OCI-LY7 (cell line): Measurements from ENCODE around the gene TNFAIP3. TPM values are rescaled to one million over a fixed set of nuclear protein-coding genes. Genes with fewer than 3 reads are reported as not detected.

Experiments used
- BruUV-seq: library from RNA; stranded (reverse); fragments of 400-500 nt; replicated peaks from 2 replicates; lab custom pipeline; 2021; lab: Mats Ljungman, UMichigan
- CTCF ChIA-PET: fragments of 300-600 bp; sonication (Branson Sonifier 250); formaldehyde crosslinking; loops from one replicate; lab custom pipeline; 2022; ENCODE audit warnings: antibody characterized with exemption; ENCODE audit not compliant: unreplicated experiment; lab: Charles Lee
- POLR2A ChIA-PET: fragments of 300-600 bp; sonication (Branson Sonifier 250); formaldehyde crosslinking; loops from one replicate; lab custom pipeline; 2022; ENCODE audit warnings: antibody characterized with exemption; lab: Charles Lee
- DNase-seq: peaks from one replicate; pipeline ENCODE4 v3.0.0-alpha.2; 2015; ENCODE audit warnings: low spot score
- H2AFZ ChIP-seq: fragments of 200-600 bp; sonication (generic), shearing (Covaris generic); 2 replicates; pipeline ENCODE4 v1.6.1; 2014; ENCODE audit warnings: mild to moderate bottlenecking, antibody characterized with exemption, low read length, moderate library complexity
- H3K27ac ChIP-seq: fragments of 200-600 bp; sonication (generic); 2 replicates; pipeline ENCODE4 v1.5.1; 2014; ENCODE audit warnings: mixed run types, low read depth, mild to moderate bottlenecking, moderate library complexity, low read length, inconsistent platforms; ENCODE audit not compliant: poor library complexity, severe bottlenecking
- H3K36me3 ChIP-seq: fragments of 200-600 bp; sonication (generic); 2 replicates; pipeline ENCODE4 v1.6.1; 2014; ENCODE audit warnings: mild to moderate bottlenecking, antibody characterized with exemption, low read length, moderate library complexity, mixed read lengths; ENCODE audit not compliant: insufficient read depth
- H3K4me1 ChIP-seq: fragments of 200-600 bp; sonication (generic); 2 replicates; pipeline ENCODE4 v1.5.1; 2014; ENCODE audit warnings: mild to moderate bottlenecking, low read length; ENCODE audit not compliant: insufficient read depth, poor library complexity, severe bottlenecking
- H3K4me2 ChIP-seq: fragments of 200-600 bp; sonication (generic); 2 replicates; pipeline ENCODE4 v1.6.1; 2014; ENCODE audit warnings: mild to moderate bottlenecking, low read length
- H3K4me3 ChIP-seq: fragments of 200-600 bp; sonication (generic); 2 replicates; pipeline ENCODE4 v1.5.1; 2014; ENCODE audit warnings: mild to moderate bottlenecking, low read depth, low read length; ENCODE audit not compliant: poor library complexity, severe bottlenecking
- H3K79me2 ChIP-seq: fragments of 200-600 bp; sonication (generic); 2 replicates; pipeline ENCODE4 v1.6.1; 2016; ENCODE audit warnings: low read depth, mild to moderate bottlenecking, low read length, moderate library complexity, mixed read lengths; ENCODE audit not compliant: insufficient read depth
- H3K9me2 ChIP-seq: fragments of 200-600 bp; sonication (generic); 2 replicates; pipeline ENCODE4 v1.6.1; 2016; ENCODE audit warnings: mild to moderate bottlenecking, low read length, mixed read lengths; ENCODE audit not compliant: insufficient read depth
- H3K9me3 ChIP-seq: fragments of 200-600 bp; sonication (generic); 2 replicates; pipeline ENCODE4 v1.6.1; 2014; ENCODE audit warnings: mild to moderate bottlenecking, mixed run types, low read length, mixed read lengths
- H4K20me1 ChIP-seq: fragments of 200-600 bp; sonication (generic); 2 replicates; pipeline ENCODE4 v1.6.1; 2014; ENCODE audit warnings: mild to moderate bottlenecking, antibody characterized with exemption, low read length, moderate library complexity, mixed read lengths; ENCODE audit not compliant: insufficient read depth
- EZH2phosphoT487 ChIP-seq: fragments of 200-600 bp; sonication (generic); IDR thresholded peaks from 2 replicates; pipeline ENCODE4 v1.6.1; 2018; ENCODE audit warnings: low read depth, borderline replicate concordance, mild to moderate bottlenecking, mixed run types, antibody characterized with exemption, low read length, moderate library complexity, mixed read lengths
- intact Hi-C: fragments of 100-400 bp; cut with micrococcal nuclease; formaldehyde crosslinking; loops from one replicate; pipeline ENCODE4 v1.10.0; 2022; ENCODE audit not compliant: unreplicated experiment
- total RNA-seq, 2 experiments: library from RNA; depleted of rRNA in 1 of 2; stranded (reverse); fragments of >200 nt in 1 of 2; shearing (Covaris generic) in 1 of 2; gene quantifications; 2 replicates each; pipeline ENCODE4 v1.2.3, GENCODE V29; 2014 to 2022
- TF ChIP-seq, protein P1 (sequence below): fragments of 200-600 bp; sonication (generic); conservative IDR thresholded peaks from 2 replicates; pipeline ENCODE4 v1.5.1; 2014; ENCODE audit warnings: mild to moderate bottlenecking, antibody characterized with exemption, low read length, moderate library complexity, mixed read lengths

Gene TNFAIP3
- total RNA-seq, 2 experiments from 2014 or later: 8.8 to 28.3 TPM

DNA sequence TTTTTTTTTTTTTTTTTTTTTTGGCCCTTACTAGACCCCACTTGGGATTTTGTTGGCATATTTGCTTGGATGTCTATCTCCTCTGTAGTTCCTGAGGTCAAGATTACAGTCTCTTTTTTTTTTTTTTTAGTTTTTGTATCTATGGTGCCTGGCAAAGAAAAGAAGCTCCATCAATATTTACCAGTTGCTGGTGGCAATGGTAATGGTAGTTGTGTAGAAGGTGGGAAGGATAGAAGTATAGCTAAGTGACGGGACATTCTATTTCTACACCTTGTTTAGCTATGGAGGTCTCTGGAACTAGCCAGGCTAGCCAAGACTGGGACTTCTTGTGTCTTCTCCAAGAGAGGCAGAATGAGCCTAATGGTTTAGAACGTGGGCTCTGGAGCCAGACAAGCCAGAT is 42.2 kb upstream of the TNFAIP3 start:
- BruUV-seq: no TSS peak
- Histone ChIP-seq H3K27ac (no peak overlapping the region), H3K4me1 (no peaks in the 10 kb centered on the region)

GRCh38 chr6:137827411-137827940 is 39.6 kb upstream of the TNFAIP3 start:
- Histone ChIP-seq H3K4me1 (no peaks in the 10 kb centered on the region), H3K27ac (no peak overlapping the region), H3K4me3 (no peak overlapping the region), H3K9me3 (no peaks in the 10 kb centered on the region), H3K79me2 (no peaks in the 10 kb centered on the region), H3K4me2 (no peak overlapping the region), H2AFZ (no peak overlapping the region), H4K20me1 (no peaks in the 10 kb centered on the region), H3K9me2 (no peaks in the 10 kb centered on the region), H3K36me3 (no peaks in the 10 kb centered on the region)
- CTCF ChIA-PET: no interaction called here
- intact Hi-C loops: no loop called here
- TF ChIP-seq, protein P1, sequence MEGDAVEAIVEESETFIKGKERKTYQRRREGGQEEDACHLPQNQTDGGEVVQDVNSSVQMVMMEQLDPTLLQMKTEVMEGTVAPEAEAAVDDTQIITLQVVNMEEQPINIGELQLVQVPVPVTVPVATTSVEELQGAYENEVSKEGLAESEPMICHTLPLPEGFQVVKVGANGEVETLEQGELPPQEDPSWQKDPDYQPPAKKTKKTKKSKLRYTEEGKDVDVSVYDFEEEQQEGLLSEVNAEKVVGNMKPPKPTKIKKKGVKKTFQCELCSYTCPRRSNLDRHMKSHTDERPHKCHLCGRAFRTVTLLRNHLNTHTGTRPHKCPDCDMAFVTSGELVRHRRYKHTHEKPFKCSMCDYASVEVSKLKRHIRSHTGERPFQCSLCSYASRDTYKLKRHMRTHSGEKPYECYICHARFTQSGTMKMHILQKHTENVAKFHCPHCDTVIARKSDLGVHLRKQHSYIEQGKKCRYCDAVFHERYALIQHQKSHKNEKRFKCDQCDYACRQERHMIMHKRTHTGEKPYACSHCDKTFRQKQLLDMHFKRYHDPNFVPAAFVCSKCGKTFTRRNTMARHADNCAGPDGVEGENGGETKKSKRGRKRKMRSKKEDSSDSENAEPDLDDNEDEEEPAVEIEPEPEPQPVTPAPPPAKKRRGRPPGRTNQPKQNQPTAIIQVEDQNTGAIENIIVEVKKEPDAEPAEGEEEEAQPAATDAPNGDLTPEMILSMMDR: no peak
- TF ChIP-seq EZH2phosphoT487: no peak
- no peak for DNase-seq
- BruUV-seq: no TSS peak
- POLR2A ChIA-PET: interaction anchor here (0.6 to 1.3 kb wide), 2 partner anchors 12 to 16 kb away, joined by 3 read pairs; no protein-coding TSS in a partner anchor

More for the DNA sequence above, 42.2 kb upstream of the TNFAIP3 start:
- TF ChIP-seq EZH2phosphoT487: no peak
- TF ChIP-seq, protein P1: no peak
- Histone ChIP-seq H3K9me2 (no peaks in the 10 kb centered on the region), H3K9me3 (no peaks in the 10 kb centered on the region), H3K4me3 (no peak overlapping the region), H3K4me2 (no peak overlapping the region), H4K20me1 (no peaks in the 10 kb centered on the region), H3K79me2 (no peaks in the 10 kb centered on the region), H2AFZ (no peak overlapping the region), H3K36me3 (no peaks in the 10 kb centered on the region)
- POLR2A ChIA-PET: interaction anchor here (0.6 to 1.0 kb wide), 9 partner anchors 11 to 958 kb away, joined by 3 to 6 read pairs (median 3); no protein-coding TSS in a partner anchor
- CTCF ChIA-PET: interaction anchor here (0.6 to 1.3 kb wide), 3 partner anchors 9 to 182 kb away, joined by 3 to 5 read pairs (median 3); no protein-coding TSS in a partner anchor
- intact Hi-C loops: loop anchor here (5.0 kb wide), 1 partner anchor 37 kb away; no protein-coding TSS in a partner anchor
- DNase-seq: no peak
